ENCODE measurements around the gene RPTOR.

RPTOR gene

DNA sequence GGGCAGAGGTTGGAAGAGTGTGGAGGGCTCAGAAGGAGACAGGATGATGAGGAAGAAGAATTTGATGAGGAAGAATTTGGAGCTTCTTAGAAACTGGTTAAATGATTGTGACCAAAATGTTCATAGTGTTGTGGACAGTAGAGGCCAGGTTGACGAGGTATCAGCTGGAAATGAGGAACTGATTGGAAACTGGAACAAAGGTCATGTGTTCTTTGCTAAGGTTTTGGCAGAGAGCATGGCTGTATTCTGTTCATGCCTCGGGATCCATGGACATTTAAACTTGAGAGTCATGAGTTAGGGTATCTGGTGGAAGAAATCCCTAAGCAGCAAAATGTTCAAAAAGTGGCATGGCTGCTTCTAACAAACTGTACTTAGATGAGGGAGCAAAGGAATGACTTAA lies 466.3 kb downstream of the RPTOR start:
- no peaks in the 10 kb centered on the region for H3K9me3 ChIP-seq (ENCODE audit: low read depth, low read length)
- TF ChIP-seq POLR2AphosphoS5 (IDR thresholded peaks at IDR 0.05; ENCODE audit: borderline replicate concordance, low read depth, low read length), result no peak
- TF ChIP-seq FOXP2 (optimal IDR thresholded peaks at IDR 0.05; ENCODE audit: control extremely low read depth, extremely low read length, insufficient read depth), result no peak
- no peak for TF ChIP-seq EZH2 (IDR thresholded peaks at IDR 0.05)
- DNase-seq (ENCODE audit: low read depth, low spot score), result no peak

DNA sequence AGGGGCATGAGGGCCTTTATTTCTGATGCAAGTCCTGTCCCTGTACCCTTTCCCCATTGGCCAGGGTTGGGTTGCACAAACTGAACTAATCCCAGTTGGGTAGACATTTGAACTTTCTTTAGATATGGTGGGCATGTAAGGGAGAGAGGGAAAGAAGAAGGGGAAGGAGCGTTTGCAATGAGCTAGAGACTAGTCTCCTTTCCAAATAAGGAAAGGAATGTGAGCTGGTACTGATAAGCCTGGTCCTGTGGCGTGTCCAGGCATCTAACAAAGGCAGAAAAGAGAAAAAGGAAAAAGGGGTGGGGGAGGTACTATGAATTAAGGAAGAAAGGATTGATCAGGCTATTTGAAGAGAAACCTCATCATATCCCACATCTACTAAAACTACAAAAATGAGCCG lies 467.3 kb downstream of the RPTOR start:
- Histone ChIP-seq H3K9me3 (ENCODE audit: low read depth, low read length) (no peaks in the 10 kb centered on the region), H3K4me3 (no peak overlapping the region)

More for the DNA sequence above, 466.3 kb downstream of the RPTOR start:
- no peaks in the 10 kb centered on the region for H3K36me3 ChIP-seq (ENCODE audit: insufficient read depth, low read length)
- no peak overlapping the region for H3K27ac ChIP-seq
- no peak overlapping the region for H3K4me3 ChIP-seq
- H3K9ac ChIP-seq (ENCODE audit: insufficient read length), result no peak overlapping the region

GRCh38 chr17:81012574-81013447 lies 468.2 kb downstream of the RPTOR start:
- no peak overlapping the region for H3K9ac ChIP-seq (ENCODE audit: insufficient read length)
- H3K4me3 ChIP-seq, result no peak overlapping the region
- H3K9me3 ChIP-seq (ENCODE audit: low read depth, low read length), result no peaks in the 10 kb centered on the region
- H3K36me3 ChIP-seq (ENCODE audit: insufficient read depth, low read length), result no peaks in the 10 kb centered on the region
- no peak for DNase-seq (ENCODE audit: low read depth, low spot score)
- H3K27ac ChIP-seq, result no peak overlapping the region
- TF ChIP-seq FOXP2 (optimal IDR thresholded peaks at IDR 0.05; ENCODE audit: control extremely low read depth, extremely low read length, insufficient read depth) (no peak), POLR2AphosphoS5 (IDR thresholded peaks at IDR 0.05; ENCODE audit: borderline replicate concordance, low read depth, low read length) (no peak), EZH2 (IDR thresholded peaks at IDR 0.05) (no peak)

More for the DNA sequence above, 467.3 kb downstream of the RPTOR start:
- H3K9ac ChIP-seq (ENCODE audit: insufficient read length), result no peak overlapping the region
- TF ChIP-seq POLR2AphosphoS5 (IDR thresholded peaks at IDR 0.05; ENCODE audit: borderline replicate concordance, low read depth, low read length), result no peak
- no peak for TF ChIP-seq EZH2 (IDR thresholded peaks at IDR 0.05)
- TF ChIP-seq FOXP2 (optimal IDR thresholded peaks at IDR 0.05; ENCODE audit: control extremely low read depth, extremely low read length, insufficient read depth), result no peak
- no peak for DNase-seq (ENCODE audit: low read depth, low spot score)
- H3K27ac ChIP-seq, result no peak overlapping the region
- no peaks in the 10 kb centered on the region for H3K36me3 ChIP-seq (ENCODE audit: insufficient read depth, low read length)

DNA sequence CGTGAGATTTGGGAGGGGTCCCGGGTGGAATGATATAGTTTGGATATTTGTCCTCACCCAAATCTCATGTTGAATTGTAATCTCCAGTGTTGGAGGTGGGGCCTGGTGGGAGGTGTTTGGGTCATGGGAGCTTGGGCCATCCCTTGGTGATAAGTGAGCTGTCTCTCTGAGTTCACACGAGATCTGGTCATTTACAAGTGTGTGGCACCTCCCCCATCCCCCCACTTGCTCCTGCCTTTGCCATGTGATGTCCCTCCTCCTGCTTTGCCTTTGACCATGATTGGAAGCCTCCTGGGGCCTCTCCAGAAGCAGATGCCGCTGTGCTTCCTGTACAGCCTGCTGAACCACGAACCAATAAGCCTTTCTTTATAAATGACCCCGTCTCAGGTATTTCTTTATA lies 469.0 kb downstream of the RPTOR start:
- no peak overlapping the region for H3K9ac ChIP-seq (ENCODE audit: insufficient read length)
- no peak overlapping the region for H3K27ac ChIP-seq
- TF ChIP-seq FOXP2 (optimal IDR thresholded peaks at IDR 0.05; ENCODE audit: control extremely low read depth, extremely low read length, insufficient read depth), result no peak

DNA sequence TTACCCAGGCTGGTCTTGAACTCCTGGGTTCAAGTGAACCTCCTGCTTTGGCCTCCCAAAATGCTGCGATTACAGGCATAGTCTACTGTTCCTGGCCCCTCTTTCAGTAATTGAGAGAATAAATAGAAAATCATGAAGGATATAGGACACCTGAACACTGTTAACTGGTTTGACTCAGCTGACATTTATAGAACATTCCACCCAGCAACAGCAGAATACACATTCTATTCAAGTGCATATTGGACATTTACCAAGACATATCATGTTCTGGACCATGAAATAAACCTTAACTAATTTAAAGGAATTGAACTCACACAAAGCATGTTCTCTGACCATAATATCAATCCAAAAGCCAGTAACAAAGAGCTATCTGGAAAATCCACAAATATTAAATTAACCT lies 470.5 kb downstream of the RPTOR start:
- H3K4me3 ChIP-seq, result no peak overlapping the region
- H3K27ac ChIP-seq, result no peak overlapping the region
- TF ChIP-seq FOXP2 (optimal IDR thresholded peaks at IDR 0.05; ENCODE audit: control extremely low read depth, extremely low read length, insufficient read depth) (no peak), POLR2AphosphoS5 (IDR thresholded peaks at IDR 0.05; ENCODE audit: borderline replicate concordance, low read depth, low read length) (no peak), EZH2 (IDR thresholded peaks at IDR 0.05) (no peak)
- no peak for DNase-seq (ENCODE audit: low read depth, low spot score)
- H3K9ac ChIP-seq (ENCODE audit: insufficient read length), result no peak overlapping the region
- H3K36me3 ChIP-seq (ENCODE audit: insufficient read depth, low read length), result no peaks in the 10 kb centered on the region
- H3K9me3 ChIP-seq (ENCODE audit: low read depth, low read length), result no peaks in the 10 kb centered on the region

More for the DNA sequence above, 469.0 kb downstream of the RPTOR start:
- Histone ChIP-seq H3K36me3 (ENCODE audit: insufficient read depth, low read length) (no peaks in the 10 kb centered on the region), H3K9me3 (ENCODE audit: low read depth, low read length) (no peaks in the 10 kb centered on the region), H3K4me3 (no peak overlapping the region)
- DNase-seq (ENCODE audit: low read depth, low spot score), result no peak
